Activated CD4-positive, alpha-beta memory T cell treated with anti-CD3 and anti-CD28 coated beads, Interleukin-2, amount 10 ng/mL, durations not matched to agents 7 days and 5 days (primary cell): ENCODE measurements around the gene PCDHA13. TPM values are rescaled to one million over a fixed set of nuclear protein-coding genes. Genes with fewer than 3 reads are reported as not detected.
"Not testable (repeated sequence)": the region's sequence is repeated elsewhere in the genome, so short reads cannot be mapped to it uniquely, and the experiment has no call there.

Experiments used
- CTCF ChIA-PET: fragments of 350-600 bp; sonication (Branson Sonifier 250); formaldehyde crosslinking; loops from one replicate; lab custom pipeline; 2021; ENCODE audit warnings: antibody characterized with exemption, inconsistent platforms; lab: Charles Lee
- POLR2A ChIA-PET: fragments of 350-600 bp; sonication (Branson Sonifier 250); formaldehyde crosslinking; loops from one replicate; lab custom pipeline; 2021; ENCODE audit warnings: antibody characterized with exemption; lab: Charles Lee
- DNase-seq: peaks from one replicate; pipeline ENCODE4 v3.0.0-alpha.2; 2020
- H3K27ac Mint-ChIP-seq: one replicate; pipeline ENCODE4 v1.8.0; 2021; ENCODE audit warnings: mild to moderate bottlenecking, mixed read lengths
- H3K27me3 Mint-ChIP-seq: one replicate; pipeline ENCODE4 v1.8.0; 2021; ENCODE audit warnings: mixed read lengths
- H3K36me3 Mint-ChIP-seq: one replicate; pipeline ENCODE4 v1.8.0; 2021; ENCODE audit warnings: low read depth, mixed read lengths
- H3K4me1 Mint-ChIP-seq: one replicate; pipeline ENCODE4 v1.8.0; 2021; ENCODE audit warnings: mixed read lengths
- H3K4me3 Mint-ChIP-seq: one replicate; pipeline ENCODE4 v1.8.0; 2021; ENCODE audit warnings: mild to moderate bottlenecking, mixed read lengths
- H3K9me3 Mint-ChIP-seq: one replicate; pipeline ENCODE4 v1.8.0; 2021; ENCODE audit warnings: mixed read lengths
- total RNA-seq, 2 experiments: library from RNA; stranded (reverse); gene quantifications; one replicate each; pipeline ENCODE4 v1.2.3, GENCODE V29; 2021

Gene PCDHA13
- not detected for total RNA-seq

GRCh38 chr5:140881889-140882590 is at the start of gene PCDHA13:
Gene PCDHA13, plus strand, starts transcription at chr5:140882124. Its CDS starts 145 bp downstream, at chr5:140882269.
- ChIA-PET CTCF (no interaction called here), POLR2A (no interaction called here)
- peaks cover 15% of the 10 kb centered on the region for H3K9me3 Mint-ChIP-seq
- H3K4me1 Mint-ChIP-seq: no peaks in the 10 kb centered on the region
- no peak for DNase-seq
- no peak within 1 kb of the TSS for H3K4me3 Mint-ChIP-seq
- no peaks in the 10 kb centered on the region for H3K27me3 Mint-ChIP-seq
- H3K27ac Mint-ChIP-seq: no peak within 1 kb of the TSS
- H3K36me3 Mint-ChIP-seq: peaks cover 2% of the 10 kb centered on the region

GRCh38 chr5:140833993-140834392 is 47.9 kb upstream of the PCDHA13 start, which contains the start of gene PCDHA7:
Gene PCDHA7, plus strand, starts transcription at chr5:140834269. Its CDS starts 115 bp downstream, at chr5:140834384.
- H3K4me1 Mint-ChIP-seq: no peaks in the 10 kb centered on the region
- ChIA-PET POLR2A (no interaction called here), CTCF (no interaction called here)
- DNase-seq: no peak
- H3K27me3 Mint-ChIP-seq: peaks cover 5% of the 10 kb centered on the region
- H3K9me3 Mint-ChIP-seq: peaks cover 15% of the 10 kb centered on the region
- H3K4me3 Mint-ChIP-seq: no peak within 1 kb of the TSS
- no peak within 1 kb of the TSS for H3K27ac Mint-ChIP-seq
- peaks cover 4% of the 10 kb centered on the region for H3K36me3 Mint-ChIP-seq

- peaks cover 13% of the 10 kb centered on the region for H3K9me3 Mint-ChIP-seq
- H3K27me3 Mint-ChIP-seq, H3K36me3 Mint-ChIP-seq, DNase-seq, CTCF ChIA-PET, H3K4me3 Mint-ChIP-seq, POLR2A ChIA-PET, H3K27ac Mint-ChIP-seq, H3K4me1 Mint-ChIP-seq: not testable (repeated sequence)
Observed at GRCh38 chr5:140834439-140835008, 47.4 kb upstream of the PCDHA13 start.

GRCh38 chr5:140835622-140836510 is 46.1 kb upstream of the PCDHA13 start:
- peaks cover 5% of the 10 kb centered on the region for H3K27me3 Mint-ChIP-seq

GRCh38 chr5:140840978-140841962 is 40.7 kb upstream of the PCDHA13 start, which contains the start of gene PCDHA8:
Gene PCDHA8, plus strand, starts transcription at chr5:140841187. Its CDS starts 135 bp downstream, at chr5:140841322.
- DNase-seq: no peak
- Mint-ChIP-seq H3K4me3 (no peak within 1 kb of the TSS), H3K27ac (no peak within 1 kb of the TSS), H3K36me3 (peaks cover 5% of the 10 kb centered on the region), H3K4me1 (no peaks in the 10 kb centered on the region), H3K27me3 (no peaks in the 10 kb centered on the region), H3K9me3 (peaks cover 13% of the 10 kb centered on the region)
- POLR2A ChIA-PET: no interaction called here
- CTCF ChIA-PET: interaction anchor here (0.8 to 1.0 kb wide), 2 partner anchors 12 to 200 kb away, joined by 4 to 6 read pairs; no protein-coding TSS in a partner anchor

More at GRCh38 chr5:140835622-140836510, 46.1 kb upstream of the PCDHA13 start:
- Mint-ChIP-seq H3K27ac (no peak overlapping the region), H3K36me3 (peaks cover 4% of the 10 kb centered on the region), H3K9me3 (peaks cover 16% of the 10 kb centered on the region), H3K4me1 (no peaks in the 10 kb centered on the region), H3K4me3 (no peak overlapping the region)
- CTCF ChIA-PET: no interaction called here
- POLR2A ChIA-PET: no interaction called here
- DNase-seq: no peak

- CTCF ChIA-PET: no interaction called here
- no peak overlapping the region for H3K4me3 Mint-ChIP-seq
- H3K4me1 Mint-ChIP-seq: no peaks in the 10 kb centered on the region
- no peak overlapping the region for H3K27ac Mint-ChIP-seq
- POLR2A ChIA-PET: no interaction called here
- DNase-seq: no peak
- H3K36me3 Mint-ChIP-seq: peaks cover 5% of the 10 kb centered on the region
- peaks cover 13% of the 10 kb centered on the region for H3K9me3 Mint-ChIP-seq
- no peaks in the 10 kb centered on the region for H3K27me3 Mint-ChIP-seq
Observed at GRCh38 chr5:140842798-140843733, 38.9 kb upstream of the PCDHA13 start.

- H3K27me3 Mint-ChIP-seq: not testable (repeated sequence)
Observed at GRCh38 chr5:140848139-140849102, 33.5 kb upstream of the PCDHA13 start, which contains the start of gene PCDHA9. Gene PCDHA9, plus strand, starts transcription at chr5:140848382. Its CDS starts 114 bp downstream, at chr5:140848496.

GRCh38 chr5:140849831-140850634 is 31.9 kb upstream of the PCDHA13 start:
- H3K27ac Mint-ChIP-seq, H3K4me3 Mint-ChIP-seq, H3K9me3 Mint-ChIP-seq, H3K36me3 Mint-ChIP-seq, H3K27me3 Mint-ChIP-seq, H3K4me1 Mint-ChIP-seq, DNase-seq, CTCF ChIA-PET, POLR2A ChIA-PET: not testable (repeated sequence)

More at GRCh38 chr5:140848139-140849102, 33.5 kb upstream of the PCDHA13 start, which contains the start of gene PCDHA9:
- CTCF ChIA-PET, DNase-seq, H3K9me3 Mint-ChIP-seq, H3K4me1 Mint-ChIP-seq, H3K36me3 Mint-ChIP-seq, POLR2A ChIA-PET, H3K27ac Mint-ChIP-seq, H3K4me3 Mint-ChIP-seq: not testable (repeated sequence)

- no peak within 1 kb of the TSS for H3K4me3 Mint-ChIP-seq
- peaks cover 20% of the 10 kb centered on the region for H3K9me3 Mint-ChIP-seq
- no peaks in the 10 kb centered on the region for H3K4me1 Mint-ChIP-seq
- POLR2A ChIA-PET: no interaction called here
- H3K27ac Mint-ChIP-seq: no peak within 1 kb of the TSS
- H3K36me3 Mint-ChIP-seq: peaks cover 3% of the 10 kb centered on the region
- CTCF ChIA-PET: no interaction called here
- no peaks in the 10 kb centered on the region for H3K27me3 Mint-ChIP-seq
- no peak for DNase-seq
Observed at GRCh38 chr5:140855772-140856674, 25.9 kb upstream of the PCDHA13 start, which contains the start of gene PCDHA10. Gene PCDHA10, plus strand, starts transcription at chr5:140855897. Its CDS starts 152 bp downstream, at chr5:140856049.
